Measurements from ENCODE around the gene KCNMA1.
"Not testable (repeated sequence)": the region's sequence is repeated elsewhere in the genome, so short reads cannot be mapped to it uniquely, and the experiment has no call there.

Gene KCNMA1

DNA sequence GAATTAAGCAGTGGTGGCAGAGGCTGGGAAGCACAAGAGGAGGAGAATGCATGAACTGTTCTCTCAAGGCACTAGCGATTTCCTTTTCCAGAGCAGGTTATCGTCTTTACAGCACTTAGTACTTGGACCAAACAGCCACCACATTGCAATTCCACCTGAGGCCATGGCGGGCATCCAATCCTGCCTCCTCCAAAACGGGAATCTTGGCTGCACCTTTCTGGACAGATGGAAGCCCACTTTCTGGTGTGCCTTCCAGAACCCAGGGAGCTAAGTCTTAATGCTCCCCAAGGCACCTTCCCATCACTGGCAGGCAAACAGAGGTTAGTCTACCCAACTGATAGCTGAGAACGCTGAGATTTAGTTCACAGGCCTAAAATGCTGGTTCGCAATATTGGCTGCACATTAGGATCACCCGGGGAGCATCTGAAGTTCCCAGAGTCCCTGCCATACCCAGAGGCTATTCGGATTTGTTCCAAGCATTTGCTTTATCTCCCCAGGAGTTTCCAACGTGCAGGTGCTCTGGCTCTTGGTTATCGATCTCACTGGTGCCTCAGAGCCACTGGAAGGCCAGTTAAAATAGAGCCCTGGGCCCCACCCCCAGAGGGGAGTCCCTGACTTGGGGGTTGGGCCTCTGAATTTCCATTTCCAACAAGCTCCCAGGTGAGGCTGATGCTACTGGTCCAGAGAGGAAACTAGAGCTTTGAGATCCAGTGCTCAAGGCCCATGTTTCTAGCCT lies 62.2 kb downstream of the KCNMA1 start:
- no peak overlapping the region for H3K27ac ChIP-seq
- TF ChIP-seq ZFX (IDR thresholded peaks at IDR 0.05; ENCODE audit: borderline replicate concordance) = no peak
- TF ChIP-seq, protein P1, sequence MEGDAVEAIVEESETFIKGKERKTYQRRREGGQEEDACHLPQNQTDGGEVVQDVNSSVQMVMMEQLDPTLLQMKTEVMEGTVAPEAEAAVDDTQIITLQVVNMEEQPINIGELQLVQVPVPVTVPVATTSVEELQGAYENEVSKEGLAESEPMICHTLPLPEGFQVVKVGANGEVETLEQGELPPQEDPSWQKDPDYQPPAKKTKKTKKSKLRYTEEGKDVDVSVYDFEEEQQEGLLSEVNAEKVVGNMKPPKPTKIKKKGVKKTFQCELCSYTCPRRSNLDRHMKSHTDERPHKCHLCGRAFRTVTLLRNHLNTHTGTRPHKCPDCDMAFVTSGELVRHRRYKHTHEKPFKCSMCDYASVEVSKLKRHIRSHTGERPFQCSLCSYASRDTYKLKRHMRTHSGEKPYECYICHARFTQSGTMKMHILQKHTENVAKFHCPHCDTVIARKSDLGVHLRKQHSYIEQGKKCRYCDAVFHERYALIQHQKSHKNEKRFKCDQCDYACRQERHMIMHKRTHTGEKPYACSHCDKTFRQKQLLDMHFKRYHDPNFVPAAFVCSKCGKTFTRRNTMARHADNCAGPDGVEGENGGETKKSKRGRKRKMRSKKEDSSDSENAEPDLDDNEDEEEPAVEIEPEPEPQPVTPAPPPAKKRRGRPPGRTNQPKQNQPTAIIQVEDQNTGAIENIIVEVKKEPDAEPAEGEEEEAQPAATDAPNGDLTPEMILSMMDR (IDR thresholded peaks at IDR 0.05) = no peak

DNA sequence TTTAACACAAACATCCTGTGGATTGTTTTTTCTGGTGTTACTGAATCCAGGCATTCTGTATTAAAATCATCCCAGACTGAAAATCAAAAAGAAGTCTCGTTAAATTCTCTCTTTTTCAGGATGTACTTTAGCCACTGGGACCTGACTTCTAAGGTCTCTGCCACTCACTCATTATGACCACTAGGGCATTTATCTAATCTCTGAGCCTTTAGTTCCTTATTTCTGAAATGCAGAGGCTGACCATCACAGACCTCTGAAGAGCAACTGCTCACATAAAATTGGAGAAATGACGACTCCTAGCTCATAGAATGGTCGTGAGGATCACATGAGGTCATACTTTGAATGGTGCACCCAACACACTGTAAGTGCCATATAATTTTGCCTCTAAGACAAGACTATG lies 63.2 kb downstream of the KCNMA1 start:
- TF ChIP-seq, protein P1 (IDR thresholded peaks at IDR 0.05) = no peak
- TF ChIP-seq ZFX (IDR thresholded peaks at IDR 0.05; ENCODE audit: borderline replicate concordance) = no peak
- H3K27ac ChIP-seq = no peak overlapping the region

DNA sequence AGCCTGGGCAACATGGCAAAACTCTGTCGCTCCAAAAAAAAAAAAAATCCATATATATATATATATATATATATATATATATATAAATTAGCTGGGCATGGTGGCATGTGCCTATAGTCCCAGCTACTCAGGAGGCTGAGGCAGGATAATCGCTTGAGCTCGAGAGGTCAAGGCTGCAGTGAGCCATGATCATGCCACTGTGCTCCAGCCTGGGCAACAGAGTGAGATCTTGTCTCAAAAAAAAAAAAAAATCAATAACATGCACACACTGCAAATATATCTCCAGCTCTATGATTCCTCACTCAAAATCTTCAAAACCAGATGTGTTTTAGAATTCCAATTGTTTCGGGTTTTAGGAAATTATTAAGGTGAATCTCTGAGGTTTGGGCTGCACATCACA lies 65.1 kb downstream of the KCNMA1 start:
- not testable (repeated sequence) for H3K27ac ChIP-seq

DNA sequence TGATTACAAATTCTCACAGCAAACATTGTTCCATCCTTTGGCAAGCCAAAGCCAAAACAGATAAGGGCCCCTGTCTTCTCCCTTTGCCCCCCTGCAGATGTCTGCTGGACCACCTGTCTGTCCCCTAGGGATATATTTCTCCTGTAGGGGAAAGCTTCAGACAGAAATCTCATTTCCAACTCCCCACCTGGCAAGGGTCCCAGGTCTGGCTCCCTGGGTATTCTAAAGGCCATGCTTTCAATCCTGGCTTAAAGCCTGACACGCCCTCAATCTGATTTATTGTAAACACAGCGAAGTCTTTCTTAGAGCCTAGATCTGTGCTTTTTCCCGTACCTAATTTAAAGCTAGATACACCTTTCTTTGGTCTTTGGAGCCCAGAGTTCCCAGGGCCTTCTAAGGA lies 66.1 kb downstream of the KCNMA1 start:
- no peak overlapping the region for H3K27ac ChIP-seq
- TF ChIP-seq, protein P1 (IDR thresholded peaks at IDR 0.05) = no peak
- no peak for TF ChIP-seq ZFX (IDR thresholded peaks at IDR 0.05; ENCODE audit: borderline replicate concordance)

DNA sequence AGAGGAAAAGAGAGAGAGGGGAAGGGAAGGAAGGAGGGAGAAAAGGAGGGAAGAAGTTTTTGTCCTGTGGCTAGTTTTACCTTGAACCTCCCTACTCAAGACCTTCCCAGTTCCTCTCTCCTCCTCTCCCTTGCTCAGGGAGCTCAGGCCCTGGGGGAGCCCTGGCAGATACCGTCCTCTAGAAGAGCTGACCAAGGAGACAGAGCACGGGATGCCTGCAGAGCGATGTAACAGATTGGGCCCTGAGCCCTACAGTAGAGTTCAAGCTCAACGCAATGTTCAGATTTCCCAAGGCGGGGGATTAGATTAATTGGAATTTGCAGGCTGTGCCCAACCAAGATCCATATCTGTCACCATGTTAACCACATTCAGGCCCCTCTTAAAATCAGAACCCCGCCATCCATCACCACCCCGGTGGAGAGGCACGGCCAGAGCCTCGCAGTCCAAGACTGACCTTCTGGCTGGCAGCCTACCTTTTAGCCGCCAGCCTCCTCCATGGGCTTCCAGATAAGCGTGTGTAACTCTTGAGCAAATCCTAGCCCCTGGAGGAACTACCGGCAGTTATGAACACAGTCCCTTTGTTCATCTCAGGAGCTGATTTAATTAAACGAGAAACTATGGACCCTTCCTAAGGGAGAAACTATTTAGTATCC lies 70.6 kb downstream of the KCNMA1 start:
- no peak for TF ChIP-seq ZFX (IDR thresholded peaks at IDR 0.05; ENCODE audit: borderline replicate concordance)
- H3K27ac ChIP-seq = no peak overlapping the region

DNA sequence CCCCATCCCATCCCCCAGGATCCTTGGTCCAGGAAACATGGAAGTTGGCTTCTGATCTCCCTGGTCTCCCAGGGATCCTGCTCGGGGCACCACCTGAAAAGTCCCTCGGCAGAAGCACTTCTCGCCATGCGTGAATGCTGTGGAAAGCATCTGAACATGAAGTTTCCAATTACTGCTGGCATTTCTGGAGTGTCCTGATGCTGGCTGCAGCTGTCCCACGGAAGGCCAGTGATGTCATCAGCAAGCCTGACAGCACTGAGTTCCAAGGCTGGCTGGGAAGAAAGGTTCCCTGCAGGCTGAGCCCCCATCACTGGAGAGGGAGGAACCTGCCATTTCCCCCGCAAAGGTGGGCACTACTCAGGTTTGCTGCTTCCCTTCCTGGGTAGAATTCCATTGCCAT lies 71.4 kb downstream of the KCNMA1 start:
- H3K27ac ChIP-seq = no peak overlapping the region
- no peak for TF ChIP-seq ZFX (IDR thresholded peaks at IDR 0.05; ENCODE audit: borderline replicate concordance)
- TF ChIP-seq, protein P1 (IDR thresholded peaks at IDR 0.05) = no peak

DNA sequence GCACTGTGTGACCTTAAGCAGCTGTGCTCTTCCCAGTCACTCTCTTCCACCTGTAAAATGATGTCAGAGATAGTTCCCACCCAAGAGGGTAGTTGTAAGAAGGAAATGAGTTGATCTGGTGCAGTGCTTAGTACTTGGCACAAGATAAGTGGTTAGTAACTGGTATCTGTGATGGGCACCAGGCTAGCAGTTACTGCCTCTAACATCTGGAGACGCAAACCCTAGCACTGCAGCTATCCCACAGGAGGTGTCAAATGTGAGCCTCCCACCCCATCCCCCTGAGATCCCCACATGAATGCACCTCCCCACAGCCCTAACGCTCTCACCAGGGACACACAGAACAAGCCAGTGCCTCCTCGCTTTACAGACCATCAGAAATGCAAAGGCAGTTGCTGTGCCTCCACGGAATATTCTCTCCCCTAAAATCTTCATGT lies 72.0 kb downstream of the KCNMA1 start:
- H3K27ac ChIP-seq = no peak overlapping the region
- TF ChIP-seq, protein P1 (IDR thresholded peaks at IDR 0.05) = no peak
- TF ChIP-seq ZFX (IDR thresholded peaks at IDR 0.05; ENCODE audit: borderline replicate concordance) = no peak

DNA sequence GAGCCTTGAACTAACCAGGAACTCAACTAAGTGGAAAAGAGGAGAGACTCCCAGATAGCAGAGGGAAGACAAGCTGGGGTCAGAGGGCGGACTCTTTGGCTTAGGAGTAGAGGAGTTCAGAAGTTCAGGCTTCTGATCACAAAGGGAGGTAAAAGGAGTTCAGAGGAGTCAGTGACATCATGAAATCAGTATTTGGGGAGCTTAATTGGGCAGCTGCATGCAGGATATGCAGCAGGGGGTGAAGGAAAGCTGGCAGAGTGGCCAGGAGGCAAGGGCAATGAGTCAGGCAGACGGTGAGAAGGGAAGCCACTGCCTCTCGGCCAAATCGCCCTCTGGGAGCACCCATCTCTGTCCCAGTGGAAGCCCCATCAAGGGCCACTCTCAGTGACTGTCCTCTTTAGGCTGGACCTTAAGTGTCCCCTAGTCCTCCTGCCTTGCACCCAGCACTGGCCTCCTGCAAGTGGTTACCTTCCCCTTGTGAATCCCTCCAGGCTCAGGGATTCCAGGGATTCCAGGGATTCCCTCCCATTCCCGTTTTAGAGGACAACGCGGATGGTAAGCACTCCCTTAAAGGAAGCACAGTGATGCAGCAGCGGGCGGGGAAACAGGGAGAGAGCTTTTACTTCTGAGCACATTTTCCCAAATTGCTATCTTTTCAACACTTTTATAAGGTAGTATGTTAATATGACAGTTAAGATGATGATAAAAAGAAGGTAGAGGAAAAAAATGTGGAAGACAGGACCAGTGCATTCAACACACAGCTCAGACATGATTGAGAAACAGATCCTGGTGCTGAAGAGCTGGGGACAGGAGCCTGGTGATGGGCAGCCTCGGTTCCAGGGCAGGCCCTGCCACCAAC lies 72.6 kb downstream of the KCNMA1 start:
- no peak for TF ChIP-seq ZFX (IDR thresholded peaks at IDR 0.05; ENCODE audit: borderline replicate concordance)
- TF ChIP-seq, protein P1 (IDR thresholded peaks at IDR 0.05) = no peak
- no peak overlapping the region for H3K27ac ChIP-seq

All from 22Rv1 (cell line).